Liver (tissue), 3 donors: ENCODE measurements around the gene AMDHD1.

Source experiments
- EGR1 ChIP-seq, 2 donors: IDR thresholded peaks; 2 replicates each; pipeline ENCODE4 v1.6.1; 2016 to 2018; ENCODE audit warnings: antibody characterized with exemption in 2 of 2, low read depth in 2 of 2
- GABPA ChIP-seq, 2 donors: IDR thresholded peaks in 1 of 2; conservative IDR thresholded peaks in 1 of 2; 2 replicates each; pipeline ENCODE4 v1.6.1; 2016; ENCODE audit warnings: antibody characterized with exemption in 2 of 2, mild to moderate bottlenecking in 1 of 2, moderate library complexity in 1 of 2
- MAX ChIP-seq: IDR thresholded peaks from 2 replicates; pipeline ENCODE4 v1.6.1; 2016; ENCODE audit warnings: antibody characterized with exemption
- RAD21 ChIP-seq, 2 donors: IDR thresholded peaks; 2 replicates each; pipeline ENCODE4 v1.6.1; 2016; ENCODE audit warnings: antibody characterized with exemption in 2 of 2, mild to moderate bottlenecking in 2 of 2
- RXRA ChIP-seq, 2 donors: IDR thresholded peaks; 2 replicates each; pipeline ENCODE4 v1.6.1; 2017 to 2018; ENCODE audit warnings: antibody characterized with exemption in 2 of 2, mild to moderate bottlenecking in 1 of 2
- TAF1 ChIP-seq: conservative IDR thresholded peaks from 2 replicates; pipeline ENCODE4 v1.6.1; 2016; ENCODE audit warnings: antibody characterized with exemption, mild to moderate bottlenecking
- YY1 ChIP-seq: IDR thresholded peaks from 2 replicates; pipeline ENCODE4 v1.6.1; 2016; ENCODE audit warnings: antibody characterized with exemption, mild to moderate bottlenecking
- TF ChIP-seq, protein P1 (sequence below): IDR thresholded peaks from 2 replicates; pipeline ENCODE4 v1.6.1; 2016; ENCODE audit warnings: antibody characterized with exemption, mild to moderate bottlenecking
- TF ChIP-seq, protein P2 (sequence below): fragments of 150-350 bp; IDR thresholded peaks from 2 replicates; pipeline ENCODE4 v1.5.1; 2017; ENCODE audit warnings: improper control_type of control experiment, low read depth, low read length; ENCODE audit not compliant: missing input control
- TF ChIP-seq, protein P3 (sequence below): IDR thresholded peaks from 2 replicates; pipeline ENCODE4 v1.6.1; 2016; ENCODE audit warnings: antibody characterized with exemption
- TF ChIP-seq, protein P4 (sequence below): IDR thresholded peaks from 2 replicates; pipeline ENCODE4 v1.6.1; 2016; ENCODE audit warnings: antibody characterized with exemption
- donor health status: healthy.
- donor health status: healthy.

DNA sequence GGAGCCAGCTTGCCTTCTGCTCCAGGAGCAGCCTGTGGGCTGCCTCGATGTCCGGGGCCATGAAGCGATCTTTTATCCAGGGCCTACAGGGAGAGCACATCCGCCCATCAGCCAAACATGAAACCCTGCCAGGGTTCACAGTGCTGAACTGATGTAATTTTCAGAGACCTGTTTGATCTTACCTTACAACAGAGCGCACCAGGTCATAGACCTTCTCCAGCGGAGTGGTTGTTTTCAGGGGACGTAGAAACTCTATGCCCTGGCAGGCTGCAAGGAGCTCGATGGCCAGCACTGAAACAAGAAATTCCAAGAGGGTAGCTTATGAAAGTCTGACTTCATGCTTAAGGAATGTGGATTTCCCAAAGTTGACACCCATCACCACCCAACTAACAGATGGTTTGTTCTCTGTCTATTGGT is 33.3 kb downstream of the AMDHD1 start:
- TF ChIP-seq, protein P1, sequence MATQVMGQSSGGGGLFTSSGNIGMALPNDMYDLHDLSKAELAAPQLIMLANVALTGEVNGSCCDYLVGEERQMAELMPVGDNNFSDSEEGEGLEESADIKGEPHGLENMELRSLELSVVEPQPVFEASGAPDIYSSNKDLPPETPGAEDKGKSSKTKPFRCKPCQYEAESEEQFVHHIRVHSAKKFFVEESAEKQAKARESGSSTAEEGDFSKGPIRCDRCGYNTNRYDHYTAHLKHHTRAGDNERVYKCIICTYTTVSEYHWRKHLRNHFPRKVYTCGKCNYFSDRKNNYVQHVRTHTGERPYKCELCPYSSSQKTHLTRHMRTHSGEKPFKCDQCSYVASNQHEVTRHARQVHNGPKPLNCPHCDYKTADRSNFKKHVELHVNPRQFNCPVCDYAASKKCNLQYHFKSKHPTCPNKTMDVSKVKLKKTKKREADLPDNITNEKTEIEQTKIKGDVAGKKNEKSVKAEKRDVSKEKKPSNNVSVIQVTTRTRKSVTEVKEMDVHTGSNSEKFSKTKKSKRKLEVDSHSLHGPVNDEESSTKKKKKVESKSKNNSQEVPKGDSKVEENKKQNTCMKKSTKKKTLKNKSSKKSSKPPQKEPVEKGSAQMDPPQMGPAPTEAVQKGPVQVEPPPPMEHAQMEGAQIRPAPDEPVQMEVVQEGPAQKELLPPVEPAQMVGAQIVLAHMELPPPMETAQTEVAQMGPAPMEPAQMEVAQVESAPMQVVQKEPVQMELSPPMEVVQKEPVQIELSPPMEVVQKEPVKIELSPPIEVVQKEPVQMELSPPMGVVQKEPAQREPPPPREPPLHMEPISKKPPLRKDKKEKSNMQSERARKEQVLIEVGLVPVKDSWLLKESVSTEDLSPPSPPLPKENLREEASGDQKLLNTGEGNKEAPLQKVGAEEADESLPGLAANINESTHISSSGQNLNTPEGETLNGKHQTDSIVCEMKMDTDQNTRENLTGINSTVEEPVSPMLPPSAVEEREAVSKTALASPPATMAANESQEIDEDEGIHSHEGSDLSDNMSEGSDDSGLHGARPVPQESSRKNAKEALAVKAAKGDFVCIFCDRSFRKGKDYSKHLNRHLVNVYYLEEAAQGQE, result peak; percentile 57
- TF ChIP-seq RXRA (IDR thresholded peaks at IDR 0.05), result peak; percentile 97 to 98
- peak in 1 of 2 donors; percentile 18 for TF ChIP-seq EGR1 (IDR thresholded peaks at IDR 0.05; ENCODE audit: low read depth in 2 of 2)
- TF ChIP-seq TAF1, result no peak
- TF ChIP-seq, protein P2, sequence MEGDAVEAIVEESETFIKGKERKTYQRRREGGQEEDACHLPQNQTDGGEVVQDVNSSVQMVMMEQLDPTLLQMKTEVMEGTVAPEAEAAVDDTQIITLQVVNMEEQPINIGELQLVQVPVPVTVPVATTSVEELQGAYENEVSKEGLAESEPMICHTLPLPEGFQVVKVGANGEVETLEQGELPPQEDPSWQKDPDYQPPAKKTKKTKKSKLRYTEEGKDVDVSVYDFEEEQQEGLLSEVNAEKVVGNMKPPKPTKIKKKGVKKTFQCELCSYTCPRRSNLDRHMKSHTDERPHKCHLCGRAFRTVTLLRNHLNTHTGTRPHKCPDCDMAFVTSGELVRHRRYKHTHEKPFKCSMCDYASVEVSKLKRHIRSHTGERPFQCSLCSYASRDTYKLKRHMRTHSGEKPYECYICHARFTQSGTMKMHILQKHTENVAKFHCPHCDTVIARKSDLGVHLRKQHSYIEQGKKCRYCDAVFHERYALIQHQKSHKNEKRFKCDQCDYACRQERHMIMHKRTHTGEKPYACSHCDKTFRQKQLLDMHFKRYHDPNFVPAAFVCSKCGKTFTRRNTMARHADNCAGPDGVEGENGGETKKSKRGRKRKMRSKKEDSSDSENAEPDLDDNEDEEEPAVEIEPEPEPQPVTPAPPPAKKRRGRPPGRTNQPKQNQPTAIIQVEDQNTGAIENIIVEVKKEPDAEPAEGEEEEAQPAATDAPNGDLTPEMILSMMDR, result no peak
- peak; percentile 33 to 51 for TF ChIP-seq RAD21 (IDR thresholded peaks at IDR 0.05)
- TF ChIP-seq, protein P3, sequence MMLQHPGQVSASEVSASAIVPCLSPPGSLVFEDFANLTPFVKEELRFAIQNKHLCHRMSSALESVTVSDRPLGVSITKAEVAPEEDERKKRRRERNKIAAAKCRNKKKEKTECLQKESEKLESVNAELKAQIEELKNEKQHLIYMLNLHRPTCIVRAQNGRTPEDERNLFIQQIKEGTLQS, result peak; percentile 66
- TF ChIP-seq, protein P4, sequence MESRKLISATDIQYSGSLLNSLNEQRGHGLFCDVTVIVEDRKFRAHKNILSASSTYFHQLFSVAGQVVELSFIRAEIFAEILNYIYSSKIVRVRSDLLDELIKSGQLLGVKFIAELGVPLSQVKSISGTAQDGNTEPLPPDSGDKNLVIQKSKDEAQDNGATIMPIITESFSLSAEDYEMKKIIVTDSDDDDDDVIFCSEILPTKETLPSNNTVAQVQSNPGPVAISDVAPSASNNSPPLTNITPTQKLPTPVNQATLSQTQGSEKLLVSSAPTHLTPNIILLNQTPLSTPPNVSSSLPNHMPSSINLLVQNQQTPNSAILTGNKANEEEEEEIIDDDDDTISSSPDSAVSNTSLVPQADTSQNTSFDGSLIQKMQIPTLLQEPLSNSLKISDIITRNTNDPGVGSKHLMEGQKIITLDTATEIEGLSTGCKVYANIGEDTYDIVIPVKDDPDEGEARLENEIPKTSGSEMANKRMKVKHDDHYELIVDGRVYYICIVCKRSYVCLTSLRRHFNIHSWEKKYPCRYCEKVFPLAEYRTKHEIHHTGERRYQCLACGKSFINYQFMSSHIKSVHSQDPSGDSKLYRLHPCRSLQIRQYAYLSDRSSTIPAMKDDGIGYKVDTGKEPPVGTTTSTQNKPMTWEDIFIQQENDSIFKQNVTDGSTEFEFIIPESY, result peak; percentile 72
- TF ChIP-seq MAX, result peak; percentile 72
- peak; percentile 84 for TF ChIP-seq YY1
- peak in 1 of 2 donors; percentile 65 for TF ChIP-seq GABPA (IDR thresholded peaks at IDR 0.05 in 1 of 2, conservative IDR thresholded peaks at IDR 0.05 in 1 of 2)
